Choroid plexus epithelial cell (primary cell): Measurements from ENCODE around the gene CFAP20.
A peak's percentile ranks its signal among the peaks of the same experiment; 100 is the strongest.

Experiments used
- DNase-seq: peaks from one replicate; pipeline ENCODE4 v3.0.0-alpha.2; 2010; ENCODE audit warnings: low read depth
- H3K4me3 ChIP-seq: 2 replicates; pipeline ENCODE4 v1.5.1; 2011; ENCODE audit warnings: low read depth, mild to moderate bottlenecking, control low read depth, low read length, moderate library complexity
- CTCF ChIP-seq: conservative IDR thresholded peaks from 2 replicates; pipeline ENCODE4 v1.5.1; 2011; ENCODE audit warnings: low read depth, mild to moderate bottlenecking, control low read depth, inconsistent platforms, low read length, moderate library complexity

Gene CFAP20

GRCh38 chr16:58138852-58139251 lies 9.7 kb upstream of the CFAP20 start:
- no peak for DNase-seq
- no peak overlapping the region for H3K4me3 ChIP-seq
- no peak for TF ChIP-seq CTCF

DNA sequence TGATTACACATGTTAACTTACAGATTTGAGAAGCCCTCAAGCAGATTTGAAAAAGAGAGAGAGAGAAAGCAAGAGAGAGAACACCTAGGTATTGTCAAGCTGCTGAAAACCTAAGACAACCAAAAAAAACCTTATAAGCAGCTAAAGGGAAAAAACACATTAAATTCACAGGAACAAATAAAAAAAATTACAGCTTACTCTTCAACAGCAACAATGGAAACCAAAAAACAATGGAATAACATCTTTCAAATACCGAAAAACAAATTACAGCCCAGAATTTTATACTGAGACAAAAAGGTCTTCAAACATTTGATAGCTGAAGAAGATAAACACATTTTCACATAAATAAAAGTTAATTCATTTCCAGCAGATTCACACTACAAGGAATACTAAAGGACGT lies 8.4 kb upstream of the CFAP20 start:
- no peak overlapping the region for H3K4me3 ChIP-seq
- TF ChIP-seq CTCF = no peak

DNA sequence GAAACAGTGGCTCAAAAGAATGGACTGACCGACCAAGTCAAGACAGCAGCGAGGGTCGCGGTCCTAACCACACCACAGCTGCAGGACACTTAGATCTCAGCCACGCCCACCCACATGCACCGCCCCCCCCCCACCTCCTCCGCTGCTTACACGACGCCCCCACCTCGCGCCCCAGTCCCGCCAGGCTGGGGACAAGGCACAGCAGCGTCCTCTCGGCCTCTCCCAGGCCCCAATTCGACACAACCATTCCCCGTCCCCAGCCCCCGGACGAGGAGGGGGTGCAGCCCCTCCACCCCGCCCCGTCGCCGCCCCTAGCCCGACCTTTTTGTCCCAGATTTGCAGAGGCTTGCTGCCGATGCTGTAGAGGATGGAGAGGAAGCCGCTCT lies 477 bp downstream of the CFAP20 start:
- TF ChIP-seq CTCF = no peak
- H3K4me3 ChIP-seq = peak overlapping the region; percentile 91
- no peak for DNase-seq

More for the DNA sequence above, 8.4 kb upstream of the CFAP20 start:
- DNase-seq = no peak

DNA sequence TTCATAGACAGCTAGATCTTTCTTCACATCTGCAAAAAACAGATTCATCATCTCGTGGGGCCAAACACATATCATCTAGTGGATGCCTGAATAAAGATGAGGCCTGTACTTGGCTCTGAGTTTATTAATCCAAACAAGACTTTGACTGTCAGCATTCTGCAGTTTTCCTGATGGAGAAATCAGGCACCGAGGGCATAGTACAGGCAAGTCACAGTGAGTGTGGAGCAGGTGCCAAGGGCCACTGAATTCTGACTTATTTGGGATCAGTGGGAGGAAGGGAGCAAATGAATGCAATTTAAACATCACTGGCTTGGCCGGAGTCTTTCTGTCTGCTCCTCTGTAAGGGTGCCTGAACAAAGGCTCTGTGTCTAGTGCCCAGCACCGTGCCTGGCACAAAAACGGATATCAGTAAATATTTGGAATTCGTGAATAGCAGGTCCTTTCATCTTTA lies 975 bp downstream of the CFAP20 start:
- TF ChIP-seq CTCF = no peak

DNA sequence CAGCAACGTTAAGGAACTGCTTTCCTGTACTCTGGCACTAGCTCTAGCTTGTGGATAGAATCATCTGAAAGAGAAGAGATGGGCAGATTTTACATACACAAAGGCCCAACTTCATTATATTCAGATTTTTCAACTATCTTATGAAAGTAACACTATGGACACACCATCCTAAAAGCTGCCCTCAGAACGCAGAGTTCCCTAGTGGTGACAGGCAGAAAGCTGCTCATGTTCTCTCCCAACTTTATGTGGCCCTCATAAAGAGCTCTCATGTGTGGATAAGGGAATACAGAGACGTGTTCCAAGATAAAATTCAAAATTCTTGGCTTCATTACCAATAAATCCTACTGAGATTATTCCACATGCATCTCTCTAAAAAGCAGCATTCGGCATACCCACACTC lies 1.5 kb downstream of the CFAP20 start:
- TF ChIP-seq CTCF = peak; percentile 35
- H3K4me3 ChIP-seq = peak overlapping the region; percentile 91
- DNase-seq = no peak

More for the DNA sequence above, 975 bp downstream of the CFAP20 start:
- peak overlapping the region; percentile 91 for H3K4me3 ChIP-seq
- no peak for DNase-seq

DNA sequence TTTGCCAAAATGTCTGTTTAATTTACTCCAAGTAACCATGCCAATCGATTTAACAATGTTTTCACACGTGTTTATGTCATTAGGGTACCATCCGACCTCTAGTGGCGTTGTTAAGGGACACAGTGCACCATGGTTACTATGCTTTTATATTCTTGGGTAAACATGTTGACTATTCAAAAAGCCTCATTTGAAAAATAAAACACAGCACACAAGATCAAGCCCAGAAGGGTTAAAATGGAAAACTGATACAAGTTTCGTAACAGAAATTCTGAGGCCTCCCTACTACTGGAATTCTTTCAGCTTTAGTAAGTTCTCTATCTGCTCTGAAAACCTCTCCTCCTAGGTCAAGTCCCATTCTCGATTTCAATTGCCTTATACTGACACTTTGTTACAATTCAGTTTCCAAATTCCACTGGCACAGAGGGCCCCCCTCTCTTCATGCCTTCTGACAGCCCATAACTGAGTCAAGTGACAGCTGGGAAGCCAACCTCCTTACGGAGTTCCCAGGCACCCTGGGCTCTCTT lies 2.1 kb downstream of the CFAP20 start:
- TF ChIP-seq CTCF = peak; percentile 36
- peak overlapping the region; percentile 91 for H3K4me3 ChIP-seq
- peak; percentile 72 for DNase-seq

DNA sequence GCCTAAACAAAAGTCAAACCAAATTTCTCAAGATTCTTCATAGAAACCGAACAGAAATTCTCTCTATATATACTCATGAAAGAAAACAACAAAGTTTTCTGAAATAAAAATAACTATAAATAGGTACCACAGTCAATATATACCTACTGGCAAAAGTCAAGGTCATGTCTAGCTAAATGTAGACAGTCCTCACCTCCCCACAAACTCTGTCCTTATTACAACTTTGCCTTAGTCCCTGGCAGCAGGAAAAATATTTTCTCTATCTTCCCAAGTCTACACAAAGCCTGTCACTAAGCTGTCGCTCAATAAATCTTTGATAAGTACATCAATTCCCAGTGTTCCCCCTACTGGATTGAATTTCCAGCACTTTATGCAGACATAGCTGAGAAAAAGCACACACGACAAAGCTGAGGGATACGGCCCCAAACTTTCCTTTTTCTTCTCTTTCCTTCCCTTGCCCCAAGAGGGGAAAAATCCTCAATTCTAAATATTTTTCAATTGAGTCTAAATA lies 2.7 kb downstream of the CFAP20 start:
- no peak for DNase-seq
- H3K4me3 ChIP-seq = peak overlapping the region; percentile 23
- TF ChIP-seq CTCF = no peak
